ENCODE results near the gene HIPK4.
"Not testable (repeated sequence)": the region's sequence is repeated elsewhere in the genome, so short reads cannot be mapped to it uniquely, and the experiment has no call there.

The HIPK4 gene, protein sequence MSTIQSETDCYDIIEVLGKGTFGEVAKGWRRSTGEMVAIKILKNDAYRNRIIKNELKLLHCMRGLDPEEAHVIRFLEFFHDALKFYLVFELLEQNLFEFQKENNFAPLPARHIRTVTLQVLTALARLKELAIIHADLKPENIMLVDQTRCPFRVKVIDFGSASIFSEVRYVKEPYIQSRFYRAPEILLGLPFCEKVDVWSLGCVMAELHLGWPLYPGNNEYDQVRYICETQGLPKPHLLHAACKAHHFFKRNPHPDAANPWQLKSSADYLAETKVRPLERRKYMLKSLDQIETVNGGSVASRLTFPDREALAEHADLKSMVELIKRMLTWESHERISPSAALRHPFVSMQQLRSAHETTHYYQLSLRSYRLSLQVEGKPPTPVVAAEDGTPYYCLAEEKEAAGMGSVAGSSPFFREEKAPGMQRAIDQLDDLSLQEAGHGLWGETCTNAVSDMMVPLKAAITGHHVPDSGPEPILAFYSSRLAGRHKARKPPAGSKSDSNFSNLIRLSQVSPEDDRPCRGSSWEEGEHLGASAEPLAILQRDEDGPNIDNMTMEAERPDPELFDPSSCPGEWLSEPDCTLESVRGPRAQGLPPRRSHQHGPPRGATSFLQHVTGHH

DNA sequence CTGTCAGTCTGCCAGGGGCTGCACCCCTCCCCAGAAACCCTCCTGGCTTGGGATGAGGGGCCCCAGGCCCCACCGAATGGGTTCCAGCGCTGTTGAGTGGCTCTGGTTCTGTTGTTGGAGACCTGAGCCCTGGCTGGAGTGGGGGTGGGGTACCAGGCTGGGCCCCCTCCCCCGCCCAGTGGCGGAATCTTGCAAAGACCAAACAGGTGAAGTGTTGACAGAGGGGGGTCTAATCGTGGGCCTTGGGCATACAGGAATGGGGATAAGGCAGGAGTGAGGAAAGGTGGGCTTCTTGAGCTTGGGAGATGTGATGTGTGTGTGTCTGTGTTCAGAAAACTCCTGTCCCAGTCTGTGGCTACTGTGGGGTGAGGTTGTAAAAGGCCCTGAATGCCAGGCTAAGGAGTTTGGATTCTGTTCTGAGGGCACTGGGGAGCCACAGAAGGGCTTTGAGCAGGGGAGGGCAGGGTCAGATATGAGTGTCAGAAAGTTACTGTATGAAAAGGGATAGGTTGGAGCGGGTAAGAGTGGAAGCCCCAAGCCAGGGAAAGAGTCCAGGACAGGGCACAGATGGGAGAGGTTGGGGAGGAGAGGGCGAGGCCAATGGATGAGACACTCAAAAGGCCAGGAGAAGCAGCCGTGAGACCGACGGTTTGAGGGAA lies at the start of gene HIPK4:
Gene HIPK4 (minus strand): TSS at position 98 of the 659 bp plus-strand sequence. CDS start 279 bp downstream, outside the sequence.
- DNase-seq (ENCODE audit: low read depth in 2 of 2), result no peak

DNA sequence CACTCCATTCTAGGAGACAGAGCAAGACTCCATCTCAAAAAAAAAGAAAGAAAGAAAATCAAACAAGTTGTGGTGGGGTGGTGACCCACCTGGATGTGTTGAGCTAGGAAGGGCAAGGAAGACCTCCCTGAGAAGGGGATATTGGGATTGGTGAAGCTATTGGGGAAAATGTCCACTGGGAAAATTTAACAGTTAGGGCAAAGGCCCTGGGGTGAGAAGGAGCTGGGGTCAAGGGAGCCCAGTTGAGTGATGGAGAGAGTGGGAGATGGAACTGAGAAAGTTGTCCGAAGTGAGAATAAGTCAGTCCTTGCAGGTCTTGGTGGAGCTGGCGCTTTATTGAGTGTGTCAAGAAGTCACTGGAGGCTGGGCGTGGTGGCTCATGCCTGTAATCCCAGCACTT lies 48.3 kb upstream of the HIPK4 start:
- DNase-seq (ENCODE audit: low read depth in 2 of 2), result no peak

DNA sequence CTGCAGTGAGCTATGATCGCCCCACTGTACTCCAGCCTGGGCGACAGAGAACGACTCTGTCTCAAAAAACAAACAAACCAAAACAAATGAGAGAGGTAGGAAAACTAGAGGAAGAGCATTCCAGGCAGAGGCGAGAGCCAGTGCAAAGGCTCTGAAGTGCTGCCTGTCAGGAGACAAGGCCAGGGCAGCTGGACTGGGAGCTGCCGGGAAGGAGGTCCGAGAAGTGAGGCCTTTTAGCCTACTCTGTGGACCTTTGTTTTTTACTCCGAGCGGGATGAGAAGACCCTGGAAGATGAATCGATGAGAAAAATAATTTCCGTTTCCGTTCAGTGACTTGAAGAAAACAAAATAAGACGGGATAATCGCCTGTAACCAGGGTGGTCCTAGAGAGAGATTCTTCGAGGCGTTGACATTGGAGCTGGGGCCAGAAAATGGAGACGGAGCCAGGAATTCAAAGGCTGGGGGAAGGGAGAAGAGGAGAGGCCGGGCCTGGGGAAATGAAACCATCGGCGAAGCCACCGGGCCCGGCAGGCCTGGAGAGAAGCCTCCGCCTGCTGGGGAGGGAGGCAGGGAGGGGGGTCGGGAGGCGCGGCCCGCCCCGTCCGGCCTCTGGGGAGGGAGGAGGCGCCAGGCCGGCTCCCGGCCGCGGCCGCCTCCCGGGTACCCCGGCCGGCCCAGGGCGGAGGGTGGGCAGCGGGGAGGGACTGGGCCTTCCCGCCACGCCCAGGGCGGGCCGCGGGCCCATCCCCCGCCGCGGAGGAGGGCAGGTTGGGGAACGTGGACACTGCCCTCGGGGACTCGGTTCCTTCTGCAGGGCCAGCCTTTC lies 43.6 kb upstream of the HIPK4 start:
- no peak for DNase-seq (ENCODE audit: low read depth in 2 of 2)

DNA sequence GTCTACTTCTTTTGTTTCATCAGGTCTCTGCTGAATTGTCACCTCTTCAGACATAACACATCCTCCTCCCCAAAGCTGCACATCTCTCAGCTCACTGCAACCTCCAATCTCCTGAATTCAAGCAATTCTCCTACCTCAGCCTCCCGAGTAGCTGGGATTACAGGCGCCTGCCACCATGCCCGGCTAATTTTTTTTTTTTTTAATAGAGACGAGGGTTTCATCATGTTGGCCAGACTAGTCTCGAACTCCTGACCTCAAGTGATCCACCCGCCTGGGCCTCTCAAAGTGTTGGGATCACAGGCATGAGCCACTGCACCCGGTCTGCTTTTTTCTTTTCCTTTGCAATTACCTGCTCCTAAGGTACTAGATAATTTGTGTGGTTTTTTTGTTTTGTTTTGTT lies 42.8 kb upstream of the HIPK4 start:
- DNase-seq (ENCODE audit: low read depth in 2 of 2), result not testable (repeated sequence)

DNA sequence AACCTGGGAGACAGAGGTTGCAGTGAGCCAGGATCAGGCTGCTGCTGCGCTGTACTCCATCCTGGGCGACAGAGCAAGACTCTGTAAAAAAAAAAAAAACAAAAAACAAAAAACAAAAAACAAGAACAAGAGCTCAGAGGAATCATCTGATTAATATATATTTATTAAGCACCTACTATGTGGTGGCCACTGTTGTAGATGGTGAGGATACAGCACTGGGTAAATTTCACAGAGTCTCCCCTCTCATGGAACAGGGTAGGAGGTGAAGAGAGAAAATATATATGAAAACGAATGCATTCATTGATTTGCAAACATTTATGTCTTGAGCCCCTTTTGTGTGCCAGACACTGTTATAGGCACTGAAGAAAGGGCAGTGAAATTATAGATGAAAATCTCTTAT lies 41.7 kb upstream of the HIPK4 start:
- DNase-seq (ENCODE audit: low read depth in 2 of 2), result no peak

DNA sequence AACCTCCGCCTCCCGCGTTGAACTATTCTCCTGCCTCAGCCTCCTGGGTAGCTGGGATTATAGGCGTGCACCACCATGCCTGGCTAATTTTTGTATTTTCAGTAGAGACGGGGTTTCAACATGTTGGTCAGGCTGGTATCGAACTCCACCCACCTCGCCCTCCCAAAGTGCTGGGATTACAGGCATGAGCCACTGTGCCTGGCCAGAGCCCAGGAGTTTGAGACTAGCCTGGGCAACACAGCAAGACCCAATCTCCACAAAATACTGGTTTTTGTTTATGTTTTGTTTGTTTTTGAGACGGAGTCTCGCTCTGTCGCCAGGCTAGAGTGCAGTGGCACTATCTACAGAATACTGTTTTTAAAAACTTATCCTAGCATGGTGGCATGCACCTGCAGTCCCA lies 40.3 kb upstream of the HIPK4 start:
- not testable (repeated sequence) for DNase-seq (ENCODE audit: low read depth in 2 of 2)

DNA sequence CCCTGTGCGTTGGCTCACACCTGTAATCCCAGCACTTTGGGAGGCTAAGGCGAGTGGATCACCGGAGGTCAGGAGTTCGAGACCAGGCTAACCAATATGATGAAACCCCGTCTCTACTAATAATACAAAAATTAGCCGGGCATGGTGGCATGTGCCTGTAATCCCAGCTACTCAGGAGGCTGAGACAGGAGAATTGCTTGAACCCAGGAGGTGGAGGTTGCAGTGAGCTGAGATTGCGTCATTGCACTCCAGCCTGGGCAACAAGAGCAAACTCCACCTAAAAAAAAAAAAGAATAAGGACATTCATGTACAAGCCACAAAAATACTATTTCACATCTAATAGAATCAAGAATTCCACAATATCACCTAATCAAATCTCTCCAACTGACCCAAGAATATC lies 38.2 kb upstream of the HIPK4 start:
- not testable (repeated sequence) for DNase-seq (ENCODE audit: low read depth in 2 of 2)

DNA sequence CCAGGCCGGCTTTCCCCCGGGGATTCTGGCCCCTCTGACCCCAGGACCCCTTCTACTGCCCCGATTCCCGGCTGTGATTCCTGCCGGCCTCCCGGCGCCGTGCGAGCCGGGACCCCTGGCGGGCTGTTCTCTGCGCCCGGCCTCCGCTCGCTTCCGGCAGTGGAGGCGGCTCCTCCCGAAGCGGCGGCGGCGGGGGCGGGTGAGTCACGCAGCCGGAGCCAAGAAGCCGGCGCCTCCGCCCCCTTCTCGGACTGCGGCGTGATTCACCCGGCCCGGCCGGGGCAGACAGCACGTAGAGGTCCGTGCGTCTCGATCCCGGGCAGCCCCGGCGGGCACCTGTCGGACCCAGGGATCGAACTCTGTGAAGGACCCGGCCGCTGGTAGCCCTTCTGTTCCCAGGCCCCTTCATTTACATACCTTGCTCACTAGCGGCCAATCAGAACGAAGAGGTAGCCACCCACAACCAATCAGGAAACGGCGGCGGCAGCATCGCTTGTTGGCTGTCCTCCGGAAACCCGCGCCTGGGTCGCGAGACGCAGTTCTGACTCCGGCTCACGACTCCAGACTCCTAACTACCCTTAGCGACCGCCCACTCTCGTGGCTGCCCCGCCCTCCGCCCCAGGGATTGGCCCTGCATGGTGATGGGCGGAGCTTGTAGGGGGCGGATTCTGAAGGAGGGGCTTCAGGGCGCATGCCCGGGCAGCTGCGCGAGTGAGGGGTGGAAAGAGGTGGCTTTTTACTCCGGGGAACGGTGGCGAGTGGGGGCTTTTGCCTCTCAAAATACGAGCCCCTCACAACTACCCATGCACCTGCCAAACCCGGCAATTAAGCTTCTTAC lies 35.7 kb upstream of the HIPK4 start, which contains the start of gene SERTAD1:
Gene SERTAD1 (minus strand): TSS at position 543 of the 838 bp plus-strand sequence. CDS start 2,446 bp downstream, outside the sequence.
- peak; percentile 100 for DNase-seq (ENCODE audit: low read depth in 2 of 2)

DNA sequence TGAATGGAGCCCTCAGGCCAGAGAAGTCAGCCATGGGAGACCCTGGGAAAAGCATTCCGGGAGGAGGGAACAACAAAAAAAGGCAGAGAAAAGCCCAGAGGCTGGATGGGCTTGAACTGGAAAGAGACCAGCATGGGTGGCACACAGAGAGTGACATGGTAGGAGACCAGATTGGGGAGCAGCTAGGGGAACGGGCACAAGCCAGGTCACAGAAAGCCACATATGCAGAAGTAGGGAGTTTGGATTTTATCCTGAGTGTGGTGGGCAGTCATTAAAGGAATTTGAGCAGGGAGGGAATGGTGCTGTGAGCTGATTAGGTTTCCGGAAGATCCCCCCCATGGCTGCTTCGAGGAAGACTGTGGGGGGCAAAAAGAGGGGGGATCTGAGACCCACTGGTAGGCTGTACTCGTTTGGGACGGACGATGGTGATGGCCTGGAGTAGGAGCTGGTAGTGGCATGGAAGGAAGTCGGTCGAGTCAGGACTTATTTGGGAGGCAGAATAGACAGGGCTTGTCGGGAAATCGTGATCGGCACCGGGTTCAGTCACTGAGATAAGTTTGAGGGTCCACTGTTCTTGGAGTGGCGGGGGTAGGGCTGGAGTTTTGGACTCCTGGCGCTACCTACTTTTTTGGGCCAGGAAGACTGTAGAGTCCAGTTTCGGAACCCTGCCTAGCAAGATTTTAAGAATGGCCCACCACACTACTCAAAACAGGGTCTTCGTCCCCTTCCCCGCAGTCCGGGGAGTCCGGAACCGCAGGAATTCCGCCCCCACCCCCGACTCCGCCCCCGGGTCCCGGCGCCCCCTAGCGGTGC lies 34.9 kb upstream of the HIPK4 start:
- DNase-seq (ENCODE audit: low read depth in 2 of 2), result no peak

DNA sequence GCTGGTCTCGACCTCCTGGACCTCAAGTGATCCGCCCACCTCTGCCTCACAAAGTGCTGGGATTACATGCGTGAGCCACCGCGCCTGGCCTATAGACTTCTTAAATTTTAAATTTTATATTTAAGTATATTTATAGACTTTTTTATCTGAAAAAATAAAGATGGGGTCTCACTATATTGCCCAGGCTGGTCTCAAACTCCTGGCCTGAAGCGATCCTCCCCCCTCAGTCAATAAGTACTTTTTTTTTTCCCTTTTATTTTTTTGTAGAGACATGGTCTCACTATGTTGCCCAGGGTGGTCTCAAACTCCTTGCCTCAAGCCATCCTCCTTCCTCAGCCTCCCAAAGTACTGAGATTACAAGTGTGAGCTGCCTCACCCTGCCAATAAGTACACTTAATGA lies 34.0 kb upstream of the HIPK4 start:
- no peak for DNase-seq (ENCODE audit: low read depth in 2 of 2)

DNA sequence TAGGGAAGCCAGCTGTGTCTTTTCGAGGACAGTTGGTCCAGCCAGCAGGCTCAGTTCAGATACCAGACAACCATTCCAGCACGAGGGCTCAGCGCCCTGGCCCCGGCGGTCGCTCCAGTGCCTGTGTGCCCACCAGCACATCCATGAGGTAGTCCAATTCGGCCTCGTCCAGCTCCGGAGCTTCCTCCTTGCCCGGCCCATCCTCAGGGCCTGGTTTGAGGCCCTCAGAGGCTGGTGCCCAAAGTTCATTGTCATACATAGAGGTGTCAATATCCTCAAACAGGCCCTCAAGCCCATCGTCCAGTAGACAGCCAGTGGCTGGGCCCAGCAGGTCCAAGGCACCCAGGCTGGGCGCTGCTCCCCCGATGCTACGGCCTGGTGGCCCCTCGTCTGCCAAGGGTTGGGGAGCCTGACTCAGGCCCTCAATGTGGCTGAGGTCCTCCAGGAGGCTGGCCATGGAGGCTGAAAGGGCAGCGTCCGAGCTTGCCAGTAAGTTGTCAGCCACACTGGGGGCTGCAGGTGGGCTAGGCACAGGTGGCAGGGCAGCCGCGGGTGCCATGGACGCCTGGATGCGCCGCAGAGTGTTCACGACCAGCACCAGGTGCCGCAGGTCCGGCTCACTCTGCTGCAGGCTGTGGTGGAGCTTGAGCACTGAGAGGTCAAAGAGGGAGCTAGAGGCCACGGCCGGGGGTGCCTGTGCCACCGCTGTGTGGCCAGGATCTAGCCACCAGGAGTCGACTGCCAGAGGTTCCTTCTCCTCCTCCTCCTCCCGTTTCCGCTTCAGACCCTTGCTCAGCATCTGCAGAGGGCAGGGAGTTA lies 33.0 kb upstream of the HIPK4 start:
- no peak for DNase-seq (ENCODE audit: low read depth in 2 of 2)

DNA sequence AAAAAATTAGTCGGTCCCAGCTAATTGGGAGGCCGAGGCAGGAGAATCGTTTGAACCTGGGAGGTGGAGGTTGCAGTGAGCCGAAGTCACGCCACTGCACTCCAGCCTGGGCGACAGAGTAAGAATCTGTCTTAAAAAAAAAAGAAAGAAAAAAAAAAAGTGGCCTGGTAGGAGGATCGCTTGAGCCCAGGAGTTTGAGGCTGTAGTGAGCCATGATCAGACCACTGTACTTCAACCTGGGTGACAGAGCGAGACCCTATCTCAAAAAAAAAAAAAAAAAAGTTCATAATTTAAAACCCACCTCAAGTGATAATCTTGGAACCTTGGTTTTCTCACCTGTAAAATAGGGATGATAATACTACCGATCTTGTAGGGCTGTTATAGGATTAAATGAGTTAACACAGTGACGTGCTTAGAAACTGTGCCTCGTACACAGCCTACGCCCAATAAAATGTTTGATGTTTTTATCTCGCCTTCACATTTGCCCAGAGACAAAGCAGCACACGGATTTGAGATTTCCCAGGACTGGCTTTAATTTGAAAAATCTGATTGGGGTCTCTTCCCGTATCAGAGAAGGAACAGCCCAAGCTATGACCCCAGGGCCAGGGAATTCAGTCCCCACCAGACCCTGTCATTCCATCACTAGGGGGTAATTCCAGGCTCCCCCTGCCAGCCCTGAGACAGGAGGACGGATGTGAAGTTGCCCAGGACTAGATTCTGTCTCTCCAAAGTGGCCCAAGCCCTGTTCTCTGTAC lies 32.2 kb upstream of the HIPK4 start:
- DNase-seq (ENCODE audit: low read depth in 2 of 2), result no peak

DNA sequence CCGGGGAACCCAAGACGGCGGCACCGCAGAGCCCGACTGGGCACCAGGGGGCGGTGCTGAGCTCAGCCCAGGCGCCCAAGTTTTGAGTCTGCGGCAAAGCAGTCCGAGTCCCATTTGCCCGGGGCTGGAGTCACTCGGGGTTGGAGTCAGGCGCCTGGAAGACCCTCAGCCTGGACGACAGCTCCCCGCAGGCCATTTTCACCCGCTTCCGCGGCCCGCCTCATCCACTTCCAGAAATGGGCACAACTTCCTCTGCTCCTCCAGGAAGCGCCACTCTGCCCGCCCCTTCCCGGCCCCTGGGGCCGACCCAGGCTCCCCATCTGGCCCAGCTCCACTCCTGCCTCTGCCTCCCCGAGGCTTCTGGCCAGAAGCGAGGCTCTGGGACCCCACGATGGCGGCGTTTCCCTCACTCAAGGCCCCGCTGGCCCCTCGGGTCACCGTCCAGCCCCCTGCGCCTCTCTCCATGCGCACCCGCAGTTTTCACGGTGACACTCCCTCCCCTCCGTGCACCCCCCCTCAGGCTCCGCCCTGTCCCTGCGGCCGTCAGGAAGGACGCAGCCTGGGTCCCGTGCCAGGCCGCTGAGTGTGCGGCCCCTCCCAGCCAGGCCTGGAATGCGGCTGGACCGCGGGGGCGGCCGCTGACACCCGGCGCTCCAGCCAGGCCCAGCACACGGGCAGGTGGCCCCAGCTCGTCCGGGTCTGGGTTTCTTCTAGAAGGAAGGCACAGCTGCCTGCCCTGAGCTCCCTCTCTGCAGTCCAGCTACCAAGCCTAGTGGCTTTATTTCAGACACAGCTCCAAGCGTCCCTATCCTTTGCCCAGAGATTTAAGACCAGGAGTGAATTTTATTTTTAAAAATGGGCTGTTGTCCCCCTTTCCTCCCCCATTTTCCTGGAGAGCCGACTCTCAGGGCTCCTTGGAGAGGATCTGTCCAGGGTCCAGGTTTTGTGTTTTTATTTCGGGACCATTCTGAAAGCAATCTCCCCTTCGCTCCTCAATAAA lies 31.1 kb upstream of the HIPK4 start:
- DNase-seq (ENCODE audit: low read depth in 2 of 2), result peak; percentile 56 to 63

DNA sequence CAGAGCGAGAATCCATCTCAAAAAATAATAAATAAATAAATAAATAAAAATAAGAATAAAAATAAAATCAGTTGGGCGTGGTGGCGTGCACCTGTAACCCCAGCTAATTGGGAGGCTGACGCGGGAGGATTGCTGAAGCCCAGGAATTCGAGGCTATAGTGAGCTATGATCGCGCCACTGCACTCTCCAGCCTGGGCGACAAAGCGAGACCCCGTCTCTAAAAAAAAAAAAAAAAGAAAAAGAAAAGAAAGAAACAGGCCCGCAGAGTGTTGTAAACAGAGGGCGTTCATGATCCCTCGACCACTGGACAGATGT lies 30.4 kb upstream of the HIPK4 start:
- no peak for DNase-seq (ENCODE audit: low read depth in 2 of 2)

DNA sequence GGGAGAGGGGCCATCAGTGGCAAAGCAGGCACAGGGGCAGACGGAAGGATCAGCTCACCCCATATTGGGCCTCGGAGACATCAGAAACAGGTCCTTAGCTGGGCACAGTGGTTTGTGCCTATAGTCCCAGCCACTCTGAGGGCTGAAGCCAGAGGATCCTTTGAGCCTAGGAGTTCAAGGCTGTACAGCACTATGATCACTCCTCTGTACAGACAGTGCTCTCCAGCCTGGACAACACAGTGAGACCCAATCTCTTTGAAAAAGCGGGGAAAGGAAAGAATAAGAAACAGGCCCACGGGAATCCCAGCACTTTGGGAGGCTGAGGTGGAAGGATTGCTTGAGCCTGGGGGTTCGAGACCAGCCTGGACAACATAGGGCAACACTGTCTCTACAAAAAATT lies 29.8 kb upstream of the HIPK4 start:
- no peak for DNase-seq (ENCODE audit: low read depth in 2 of 2)

DNA sequence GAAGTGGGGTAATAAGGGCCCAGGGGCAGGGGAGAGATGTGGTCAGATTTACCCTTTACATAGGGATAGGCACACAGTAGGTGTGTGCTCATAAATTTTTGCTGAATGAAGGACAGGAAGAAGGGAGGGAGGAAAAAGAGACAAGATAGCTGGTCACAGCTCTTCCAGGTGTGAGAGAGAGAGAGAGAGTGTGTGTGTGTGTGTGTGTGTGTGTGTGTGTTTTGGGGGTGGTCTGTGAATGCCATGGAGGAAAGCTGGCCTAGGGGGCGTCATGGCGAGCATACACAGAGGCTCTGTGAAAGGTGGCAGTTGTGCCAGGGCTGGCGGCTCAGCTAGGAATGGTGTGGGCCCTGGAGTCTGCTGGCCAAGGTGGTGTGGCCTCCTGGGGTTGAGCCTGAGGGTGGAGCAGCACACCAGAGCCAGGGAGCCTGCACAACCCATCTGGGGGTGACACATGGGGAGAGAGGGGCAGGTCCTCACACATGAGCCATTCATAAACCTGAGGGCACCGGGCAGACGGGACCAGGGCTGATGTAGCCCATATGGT lies 29.2 kb upstream of the HIPK4 start:
- DNase-seq (ENCODE audit: low read depth in 2 of 2), result no peak

DNA sequence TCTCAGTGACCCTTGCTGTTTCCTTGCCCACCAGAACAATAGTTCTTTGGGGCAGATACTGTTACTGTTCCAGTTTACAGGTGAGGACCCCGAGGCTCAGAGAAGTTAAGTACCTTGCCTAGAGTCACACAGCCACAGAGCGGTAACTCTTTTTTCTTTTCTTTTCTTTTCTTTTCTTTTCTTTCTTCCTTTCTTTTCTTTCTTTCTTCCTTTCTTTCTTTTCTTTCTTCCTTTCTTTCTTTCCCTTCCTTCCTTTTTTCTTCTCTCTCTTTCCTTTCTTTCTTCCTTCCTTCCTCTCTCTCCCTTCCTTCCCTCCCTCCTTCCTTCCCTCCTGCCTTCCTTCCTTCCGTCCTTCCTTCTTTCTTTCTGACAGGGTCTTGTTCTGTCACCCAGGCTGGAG lies 28.1 kb upstream of the HIPK4 start:
- no peak for DNase-seq (ENCODE audit: low read depth in 2 of 2)

Measured in activated CD4-positive, alpha-beta T cell treated with anti-CD3 and anti-CD28 coated beads for 24 hours (primary cell).